Keratinocyte (primary cell): ENCODE measurements around the gene HMCN1.

Source experiments
- CTCF ChIP-seq, 3 experiments: IDR thresholded peaks in 1 of 3; conservative IDR thresholded peaks in 1 of 3; optimal IDR thresholded peaks in 1 of 3; 2 replicates in 2 of 3; 3 replicates in 1 of 3; pipeline versions ENCODE3 to v1.5.1; 2011; ENCODE audit warnings: low read length in 3 of 3, mild to moderate bottlenecking in 3 of 3, moderate library complexity in 2 of 3, control low read depth in 1 of 3, inconsistent platforms in 1 of 3; ENCODE audit not compliant: insufficient read depth in 2 of 3; ENCODE audit errors: extremely low read depth in 1 of 3
- EZH2 ChIP-seq: IDR thresholded peaks from one replicate; pipeline ENCODE4 v1.6.1; 2012; ENCODE audit warnings: inconsistent platforms, mild to moderate bottlenecking, low read length, moderate library complexity

GRCh38 chr1:185834371-185834905, 100.2 kb downstream of the HMCN1 start:
- TF ChIP-seq CTCF (optimal IDR thresholded peaks at IDR 0.05 in 1 of 3, IDR thresholded peaks at IDR 0.05 in 1 of 3, conservative IDR thresholded peaks at IDR 0.05 in 1 of 3; ENCODE audit: extremely low read depth in 1 of 3, insufficient read depth in 2 of 3, low read length in 3 of 3) (no peak), EZH2 (no peak)
